HepG2 (cell line): ENCODE measurements around the gene IFT172. TPM values are rescaled to one million over a fixed set of nuclear protein-coding genes. Genes with fewer than 3 reads are reported as not detected.

Experiments used
- DBP ChIP-seq: sonication (generic); formaldehyde crosslinking; IDR thresholded peaks from 2 replicates; pipeline ENCODE4 v1.4.0; 2020; ENCODE audit warnings: missing genetic modification reagents; ENCODE audit errors: not compliant biosample characterization
- ZHX2 ChIP-seq, 2 experiments: sonication (generic) in 1 of 2; formaldehyde crosslinking in 1 of 2; IDR thresholded peaks; 2 replicates each; pipeline versions ENCODE4 v1.6.1 to v1.9.0; 2014 to 2022; ENCODE audit warnings: antibody characterized with exemption in 1 of 2, borderline replicate concordance in 1 of 2, inconsistent platforms in 1 of 2, low read depth in 1 of 2, missing genetic modification reagents in 1 of 2
- ZNF446 ChIP-seq: sonication (generic); formaldehyde crosslinking; IDR thresholded peaks from 2 replicates; pipeline ENCODE4 v1.5.0; 2020; ENCODE audit warnings: mild to moderate bottlenecking, missing genetic modification reagents
- polyA plus RNA-seq, 8 experiments: library from polyadenylated mRNA; depleted of rRNA in 3 of 8; stranded (reverse) in 7 of 8; unstranded in 1 of 8; fragments of >200 nt; fragmentation: Illumina TruSeq in 4 of 8; extraction: Trizol in 4 of 8; gene quantifications; 2 replicates each; pipeline versions ENCODE4 v1.2.1 to v1.2.3, GENCODE V29; 2011 to 2016; ENCODE audit warnings: low read depth in 4 of 8, missing spikeins in 1 of 8, mixed read lengths in 1 of 8; ENCODE audit not compliant: insufficient read depth in 1 of 8
- total RNA-seq, 5 experiments: library from RNA; depleted of rRNA; stranded (reverse); fragments of >200 nt; fragmentation: Illumina TruSeq; extraction: Trizol; gene quantifications; 2 replicates each; pipeline ENCODE4 v1.2.3, GENCODE V29; 2016; ENCODE audit warnings: low read depth in 1 of 5
- TF ChIP-seq, protein P1 (sequence below): sonication (generic); formaldehyde crosslinking; IDR thresholded peaks from 2 replicates; pipeline ENCODE4 v1.5.0; 2020; ENCODE audit warnings: mild to moderate bottlenecking, missing genetic modification reagents
- TF ChIP-seq, protein P2 (sequence below): sonication (generic); formaldehyde crosslinking; IDR thresholded peaks from 2 replicates; pipeline ENCODE4 v1.5.1; 2020; ENCODE audit warnings: mild to moderate bottlenecking, missing genetic modification reagents, borderline replicate concordance

IFT172 gene
- total and polyA plus RNA-seq, 2 of the 13 experiments (the other 11 are each of a cell fraction or from before 2014, with no cell fraction given) = 21.6 to 35.7 TPM

DNA sequence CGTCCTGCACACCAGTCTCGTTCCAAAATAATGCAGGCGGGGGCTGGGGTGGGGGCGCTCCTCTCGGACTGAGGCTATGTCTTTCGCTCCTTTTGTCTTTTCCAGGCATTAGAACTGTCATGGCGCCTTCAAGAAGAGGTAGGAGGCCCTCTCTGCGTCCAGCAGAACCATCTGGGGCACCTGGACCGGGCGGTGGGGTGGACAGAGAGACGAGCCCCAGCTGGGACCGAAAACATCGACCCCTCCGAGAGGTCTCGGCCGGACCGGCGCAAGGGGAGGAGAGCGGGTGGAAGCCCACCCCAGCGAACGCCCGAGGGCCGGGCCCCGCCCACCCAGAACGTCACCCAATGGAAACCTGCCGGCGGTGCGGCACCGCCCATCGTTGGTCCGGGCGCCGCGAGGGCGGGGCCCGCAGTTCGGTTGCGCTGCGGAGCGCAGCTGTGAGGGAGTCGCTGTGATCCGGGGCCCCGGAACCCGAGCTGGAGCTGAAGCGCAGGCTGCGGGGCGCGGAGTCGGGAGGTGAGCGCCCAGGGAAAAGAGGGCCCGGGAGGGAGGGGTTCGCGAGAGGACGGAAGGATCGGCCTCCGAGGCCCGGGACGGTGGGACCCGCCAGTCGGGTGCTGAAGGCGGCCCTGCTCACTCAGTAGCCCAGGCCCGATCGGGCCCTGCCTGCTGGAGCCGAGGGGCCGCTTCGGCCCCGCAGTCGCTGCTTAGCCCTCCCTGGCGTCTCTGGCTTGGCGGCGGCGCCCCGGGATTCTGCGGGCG, 61.1 kb downstream of the IFT172 start, which contains the start of gene NRBP1 (continued):
- TF ChIP-seq DBP (CRISPR knock-in tag) = no peak
- TF ChIP-seq ZHX2 (IDR thresholded peaks at IDR 0.05; ENCODE audit: low read depth) = no peak
- TF ChIP-seq ZHX2 (CRISPR knock-in tag; IDR thresholded peaks at IDR 0.05; ENCODE audit: borderline replicate concordance) = peak; percentile 41; the same call in 1 of the 2 replicates
- TF ChIP-seq, protein P1, sequence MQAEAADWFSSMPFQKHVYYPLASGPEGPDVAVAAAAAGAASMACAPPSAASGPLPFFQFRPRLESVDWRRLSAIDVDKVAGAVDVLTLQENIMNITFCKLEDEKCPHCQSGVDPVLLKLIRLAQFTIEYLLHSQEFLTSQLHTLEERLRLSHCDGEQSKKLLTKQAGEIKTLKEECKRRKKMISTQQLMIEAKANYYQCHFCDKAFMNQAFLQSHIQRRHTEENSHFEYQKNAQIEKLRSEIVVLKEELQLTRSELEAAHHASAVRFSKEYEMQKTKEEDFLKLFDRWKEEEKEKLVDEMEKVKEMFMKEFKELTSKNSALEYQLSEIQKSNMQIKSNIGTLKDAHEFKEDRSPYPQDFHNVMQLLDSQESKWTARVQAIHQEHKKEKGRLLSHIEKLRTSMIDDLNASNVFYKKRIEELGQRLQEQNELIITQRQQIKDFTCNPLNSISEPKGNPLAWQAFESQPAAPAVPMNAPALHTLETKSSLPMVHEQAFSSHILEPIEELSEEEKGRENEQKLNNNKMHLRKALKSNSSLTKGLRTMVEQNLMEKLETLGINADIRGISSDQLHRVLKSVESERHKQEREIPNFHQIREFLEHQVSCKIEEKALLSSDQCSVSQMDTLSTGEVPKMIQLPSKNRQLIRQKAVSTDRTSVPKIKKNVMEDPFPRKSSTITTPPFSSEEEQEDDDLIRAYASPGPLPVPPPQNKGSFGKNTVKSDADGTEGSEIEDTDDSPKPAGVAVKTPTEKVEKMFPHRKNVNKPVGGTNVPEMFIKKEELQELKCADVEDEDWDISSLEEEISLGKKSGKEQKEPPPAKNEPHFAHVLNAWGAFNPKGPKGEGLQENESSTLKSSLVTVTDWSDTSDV (CRISPR knock-in tag) = 0 out of 2 replicates have a peak, but pooled peaks have one; percentile 9
- TF ChIP-seq ZNF446 = peak; percentile 80; the same call in 1 of the 2 replicates
- TF ChIP-seq, protein P2, sequence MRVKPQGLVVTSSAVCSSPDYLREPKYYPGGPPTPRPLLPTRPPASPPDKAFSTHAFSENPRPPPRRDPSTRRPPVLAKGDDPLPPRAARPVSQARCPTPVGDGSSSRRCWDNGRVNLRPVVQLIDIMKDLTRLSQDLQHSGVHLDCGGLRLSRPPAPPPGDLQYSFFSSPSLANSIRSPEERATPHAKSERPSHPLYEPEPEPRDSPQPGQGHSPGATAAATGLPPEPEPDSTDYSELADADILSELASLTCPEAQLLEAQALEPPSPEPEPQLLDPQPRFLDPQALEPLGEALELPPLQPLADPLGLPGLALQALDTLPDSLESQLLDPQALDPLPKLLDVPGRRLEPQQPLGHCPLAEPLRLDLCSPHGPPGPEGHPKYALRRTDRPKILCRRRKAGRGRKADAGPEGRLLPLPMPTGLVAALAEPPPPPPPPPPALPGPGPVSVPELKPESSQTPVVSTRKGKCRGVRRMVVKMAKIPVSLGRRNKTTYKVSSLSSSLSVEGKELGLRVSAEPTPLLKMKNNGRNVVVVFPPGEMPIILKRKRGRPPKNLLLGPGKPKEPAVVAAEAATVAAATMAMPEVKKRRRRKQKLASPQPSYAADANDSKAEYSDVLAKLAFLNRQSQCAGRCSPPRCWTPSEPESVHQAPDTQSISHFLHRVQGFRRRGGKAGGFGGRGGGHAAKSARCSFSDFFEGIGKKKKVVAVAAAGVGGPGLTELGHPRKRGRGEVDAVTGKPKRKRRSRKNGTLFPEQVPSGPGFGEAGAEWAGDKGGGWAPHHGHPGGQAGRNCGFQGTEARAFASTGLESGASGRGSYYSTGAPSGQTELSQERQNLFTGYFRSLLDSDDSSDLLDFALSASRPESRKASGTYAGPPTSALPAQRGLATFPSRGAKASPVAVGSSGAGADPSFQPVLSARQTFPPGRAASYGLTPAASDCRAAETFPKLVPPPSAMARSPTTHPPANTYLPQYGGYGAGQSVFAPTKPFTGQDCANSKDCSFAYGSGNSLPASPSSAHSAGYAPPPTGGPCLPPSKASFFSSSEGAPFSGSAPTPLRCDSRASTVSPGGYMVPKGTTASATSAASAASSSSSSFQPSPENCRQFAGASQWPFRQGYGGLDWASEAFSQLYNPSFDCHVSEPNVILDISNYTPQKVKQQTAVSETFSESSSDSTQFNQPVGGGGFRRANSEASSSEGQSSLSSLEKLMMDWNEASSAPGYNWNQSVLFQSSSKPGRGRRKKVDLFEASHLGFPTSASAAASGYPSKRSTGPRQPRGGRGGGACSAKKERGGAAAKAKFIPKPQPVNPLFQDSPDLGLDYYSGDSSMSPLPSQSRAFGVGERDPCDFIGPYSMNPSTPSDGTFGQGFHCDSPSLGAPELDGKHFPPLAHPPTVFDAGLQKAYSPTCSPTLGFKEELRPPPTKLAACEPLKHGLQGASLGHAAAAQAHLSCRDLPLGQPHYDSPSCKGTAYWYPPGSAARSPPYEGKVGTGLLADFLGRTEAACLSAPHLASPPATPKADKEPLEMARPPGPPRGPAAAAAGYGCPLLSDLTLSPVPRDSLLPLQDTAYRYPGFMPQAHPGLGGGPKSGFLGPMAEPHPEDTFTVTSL (CRISPR knock-in tag) = 0 out of 2 replicates have a peak, but pooled peaks have one; percentile 43
